ENCODE data around the gene SDK2. TPM values are rescaled to one million over a fixed set of nuclear protein-coding genes. Genes with fewer than 3 reads are reported as not detected.
A peak's percentile ranks its signal among the peaks of the same experiment; 100 is the strongest.
"Not testable (repeated sequence)": the region's sequence is repeated elsewhere in the genome, so short reads cannot be mapped to it uniquely, and the experiment has no call there.

The SDK2 gene
- total RNA-seq, 1 donor, result under 0.01 TPM

- Histone ChIP-seq H3K4me3 (ENCODE audit: insufficient read depth, low read length) (peak overlapping the region; percentile 99), H3K27ac (ENCODE audit: low read depth, low read length) (peak overlapping the region; percentile 78), H3K4me1 (ENCODE audit: insufficient read depth, low read length) (peaks cover 39% of the 10 kb centered on the region), H2AFZ (ENCODE audit: low read length) (peak overlapping the region; percentile 95), H3K4me2 (ENCODE audit: insufficient read depth, low read length) (peak overlapping the region; percentile 87), H3K79me2 (ENCODE audit: insufficient read depth, low read length) (peaks cover 40% of the 10 kb centered on the region), H4K20me1 (ENCODE audit: insufficient read depth, low read length) (peaks cover 6% of the 10 kb centered on the region), H3K9me3 (ENCODE audit: low read depth, low read length) (no peaks in the 10 kb centered on the region), H3K27me3 (ENCODE audit: insufficient read depth, low read length) (no peaks in the 10 kb centered on the region), H3K36me3 (ENCODE audit: insufficient read depth, low read length) (no peaks in the 10 kb centered on the region)
- no peak for TF ChIP-seq CTCF (IDR thresholded peaks at IDR 0.05; ENCODE audit: extremely low read depth, low read depth, low read length)
- peak; percentile 78 for DNase-seq (ENCODE audit: insufficient read length, low spot score, missing footprints)
Observed at GRCh38 chr17:73311428-73311780, 332.8 kb downstream of the SDK2 start.

GRCh38 chr17:73309727-73310596 is 334.3 kb downstream of the SDK2 start:
- Histone ChIP-seq H3K27me3 (ENCODE audit: insufficient read depth, low read length) (no peaks in the 10 kb centered on the region), H3K9me3 (ENCODE audit: low read depth, low read length) (no peaks in the 10 kb centered on the region), H3K79me2 (ENCODE audit: insufficient read depth, low read length) (peaks cover 53% of the 10 kb centered on the region), H3K36me3 (ENCODE audit: insufficient read depth, low read length) (no peaks in the 10 kb centered on the region), H2AFZ (ENCODE audit: low read length) (peak overlapping the region; percentile 77), H3K4me2 (ENCODE audit: insufficient read depth, low read length) (peak overlapping the region; percentile 87), H3K4me3 (ENCODE audit: insufficient read depth, low read length) (peak overlapping the region; percentile 99), H4K20me1 (ENCODE audit: insufficient read depth, low read length) (peaks cover 6% of the 10 kb centered on the region), H3K4me1 (ENCODE audit: insufficient read depth, low read length) (peaks cover 53% of the 10 kb centered on the region), H3K27ac (ENCODE audit: low read depth, low read length) (peak overlapping the region; percentile 84)
- DNase-seq (ENCODE audit: insufficient read length, low spot score, missing footprints), result no peak
- no peak for TF ChIP-seq CTCF (IDR thresholded peaks at IDR 0.05; ENCODE audit: extremely low read depth, low read depth, low read length)

- H3K79me2 ChIP-seq (ENCODE audit: insufficient read depth, low read length), result peaks cover 57% of the 10 kb centered on the region
- not testable (repeated sequence) for DNase-seq (ENCODE audit: insufficient read length, low spot score, missing footprints); H2AFZ ChIP-seq (ENCODE audit: low read length); H3K27me3 ChIP-seq (ENCODE audit: insufficient read depth, low read length); H3K9me3 ChIP-seq (ENCODE audit: low read depth, low read length); H3K36me3 ChIP-seq (ENCODE audit: insufficient read depth, low read length); H4K20me1 ChIP-seq (ENCODE audit: insufficient read depth, low read length); H3K27ac ChIP-seq (ENCODE audit: low read depth, low read length); H3K4me3 ChIP-seq (ENCODE audit: insufficient read depth, low read length)
- peaks cover 63% of the 10 kb centered on the region for H3K4me1 ChIP-seq (ENCODE audit: insufficient read depth, low read length)
- H3K4me2 ChIP-seq (ENCODE audit: insufficient read depth, low read length), result peak overlapping the region; percentile 87
Observed at GRCh38 chr17:73308959-73309358, 335.3 kb downstream of the SDK2 start.

GRCh38 chr17:73308017-73308823 is 336.0 kb downstream of the SDK2 start:
- Histone ChIP-seq H3K36me3 (ENCODE audit: insufficient read depth, low read length) (no peaks in the 10 kb centered on the region), H3K79me2 (ENCODE audit: insufficient read depth, low read length) (peaks cover 61% of the 10 kb centered on the region), H3K4me2 (ENCODE audit: insufficient read depth, low read length) (peak overlapping the region; percentile 87), H2AFZ (ENCODE audit: low read length) (peak overlapping the region; percentile 64), H3K9me3 (ENCODE audit: low read depth, low read length) (no peaks in the 10 kb centered on the region), H3K4me1 (ENCODE audit: insufficient read depth, low read length) (peaks cover 68% of the 10 kb centered on the region), H3K4me3 (ENCODE audit: insufficient read depth, low read length) (peak overlapping the region; percentile 46), H3K27me3 (ENCODE audit: insufficient read depth, low read length) (no peaks in the 10 kb centered on the region), H3K27ac (ENCODE audit: low read depth, low read length) (peak overlapping the region; percentile 66), H4K20me1 (ENCODE audit: insufficient read depth, low read length) (peaks cover 8% of the 10 kb centered on the region)
- no peak for TF ChIP-seq CTCF (IDR thresholded peaks at IDR 0.05; ENCODE audit: extremely low read depth, low read depth, low read length)
- DNase-seq (ENCODE audit: insufficient read length, low spot score, missing footprints), result peak; percentile 73
